Renal cortex interstitium (tissue), 11 donors: Measurements from ENCODE around the gene ATP2A2. TPM values are rescaled to one million over a fixed set of nuclear protein-coding genes. Genes with fewer than 3 reads are reported as not detected.
"Not testable (repeated sequence)": the region's sequence is repeated elsewhere in the genome, so short reads cannot be mapped to it uniquely, and the experiment has no call there.

ENCODE experiments used
- DNase-seq, 11 donors: peaks; one replicate each; pipeline ENCODE4 v3.0.0-alpha.2; 2013; ENCODE audit warnings: low read depth in 9 of 11, low spot score in 4 of 11; ENCODE audit errors: extremely low read depth in 1 of 11
- polyA plus RNA-seq, 3 donors: library from polyadenylated mRNA; unstranded; fragments of 120-200 nt; gene quantifications; one replicate each; pipeline ENCODE4 v1.2.1, GENCODE V29; 2013; ENCODE audit not compliant: insufficient read length in 3 of 3

ATP2A2 gene
- polyA plus RNA-seq, 3 donors = 157 to 168 (median 162) TPM

GRCh38 chr12:110329710-110330109 lies 48.7 kb downstream of the ATP2A2 start:
- DNase-seq = no peak

- DNase-seq = no peak
Observed at GRCh38 chr12:110330124-110330523, 49.1 kb downstream of the ATP2A2 start.

GRCh38 chr12:110330544-110330943 lies 49.5 kb downstream of the ATP2A2 start:
- DNase-seq = no peak

GRCh38 chr12:110333201-110333600 lies 52.2 kb downstream of the ATP2A2 start:
- no peak for DNase-seq

GRCh38 chr12:110335481-110336045 lies 54.5 kb downstream of the ATP2A2 start:
- no peak for DNase-seq

- DNase-seq = no peak
Observed at GRCh38 chr12:110337912-110338710, 57.1 kb downstream of the ATP2A2 start.

- DNase-seq = no peak
Observed at GRCh38 chr12:110338754-110339153, 57.7 kb downstream of the ATP2A2 start.

GRCh38 chr12:110339184-110339952 lies 58.3 kb downstream of the ATP2A2 start:
- DNase-seq = no peak

GRCh38 chr12:110340261-110340660 lies 59.2 kb downstream of the ATP2A2 start:
- DNase-seq = not testable (repeated sequence)

GRCh38 chr12:110340706-110341105 lies 59.7 kb downstream of the ATP2A2 start:
- DNase-seq = no peak

- no peak for DNase-seq
Observed at GRCh38 chr12:110342157-110342556, 61.1 kb downstream of the ATP2A2 start.

GRCh38 chr12:110343114-110343513 lies 62.1 kb downstream of the ATP2A2 start:
- DNase-seq = no peak

- DNase-seq = no peak
Observed at GRCh38 chr12:110343736-110344555, 62.9 kb downstream of the ATP2A2 start.

GRCh38 chr12:110344657-110345056 lies 63.6 kb downstream of the ATP2A2 start:
- no peak for DNase-seq

GRCh38 chr12:110345176-110345661 lies 64.2 kb downstream of the ATP2A2 start:
- no peak for DNase-seq

- DNase-seq = no peak
Observed at GRCh38 chr12:110345963-110346362, 64.9 kb downstream of the ATP2A2 start.

- no peak for DNase-seq
Observed at GRCh38 chr12:110347767-110348166, 66.7 kb downstream of the ATP2A2 start.

GRCh38 chr12:110348431-110349059 lies 67.5 kb downstream of the ATP2A2 start:
- no peak for DNase-seq

- no peak for DNase-seq
Observed at GRCh38 chr12:110349096-110349495, 68.0 kb downstream of the ATP2A2 start.
